NCI-H2196 treated with DMSO at 0.1 percent for 48 hours (cell line): ENCODE data around the gene ZNF331.

Source experiments
- DNase-seq: peaks from one replicate; lab custom pipeline; 2025; ENCODE audit not compliant: unreplicated experiment; lab: John Stamatoyannopoulos, UW

The ZNF331 gene

DNA sequence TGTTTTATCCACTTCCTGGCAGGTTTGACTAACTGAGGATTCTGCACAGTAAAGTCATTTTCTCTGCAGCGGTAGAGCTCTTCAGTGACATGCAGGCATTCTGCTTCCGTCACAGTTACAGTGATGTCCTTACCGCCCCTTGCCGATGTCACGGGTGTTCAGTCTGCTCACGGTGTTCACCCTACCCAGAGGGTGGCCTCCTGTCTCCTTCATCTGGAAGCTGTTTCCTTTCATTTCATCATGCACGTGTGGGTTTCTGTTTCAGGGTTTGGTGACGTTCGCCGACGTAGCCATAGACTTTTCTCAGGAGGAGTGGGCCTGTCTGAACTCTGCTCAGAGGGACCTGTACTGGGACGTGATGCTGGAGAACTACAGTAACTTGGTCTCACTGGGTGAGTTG, 33.4 kb downstream of the ZNF331 start:
- no peak for DNase-seq

DNA sequence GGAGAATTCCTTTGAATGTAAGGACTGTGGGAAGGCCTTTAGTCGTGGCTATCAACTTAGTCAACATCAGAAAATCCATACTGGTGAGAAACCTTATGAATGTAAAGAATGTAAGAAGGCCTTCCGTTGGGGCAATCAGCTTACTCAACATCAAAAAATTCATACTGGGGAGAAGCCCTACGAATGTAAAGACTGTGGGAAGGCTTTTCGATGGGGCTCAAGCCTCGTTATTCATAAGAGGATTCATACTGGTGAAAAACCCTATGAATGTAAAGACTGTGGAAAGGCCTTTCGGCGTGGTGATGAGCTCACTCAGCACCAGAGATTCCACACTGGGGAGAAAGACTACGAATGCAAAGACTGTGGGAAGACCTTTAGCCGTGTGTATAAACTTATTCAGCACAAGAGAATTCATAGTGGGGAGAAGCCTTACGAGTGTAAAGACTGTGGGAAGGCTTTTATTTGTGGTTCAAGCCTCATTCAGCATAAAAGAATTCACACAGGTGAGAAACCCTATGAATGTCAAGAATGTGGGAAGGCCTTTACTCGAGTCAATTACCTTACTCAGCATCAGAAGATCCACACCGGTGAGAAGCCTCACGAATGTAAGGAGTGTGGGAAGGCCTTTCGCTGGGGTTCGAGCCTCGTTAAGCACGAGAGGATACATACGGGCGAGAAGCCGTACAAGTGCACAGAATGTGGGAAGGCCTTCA, 39.2 kb downstream of the ZNF331 start:
- no peak for DNase-seq

DNA sequence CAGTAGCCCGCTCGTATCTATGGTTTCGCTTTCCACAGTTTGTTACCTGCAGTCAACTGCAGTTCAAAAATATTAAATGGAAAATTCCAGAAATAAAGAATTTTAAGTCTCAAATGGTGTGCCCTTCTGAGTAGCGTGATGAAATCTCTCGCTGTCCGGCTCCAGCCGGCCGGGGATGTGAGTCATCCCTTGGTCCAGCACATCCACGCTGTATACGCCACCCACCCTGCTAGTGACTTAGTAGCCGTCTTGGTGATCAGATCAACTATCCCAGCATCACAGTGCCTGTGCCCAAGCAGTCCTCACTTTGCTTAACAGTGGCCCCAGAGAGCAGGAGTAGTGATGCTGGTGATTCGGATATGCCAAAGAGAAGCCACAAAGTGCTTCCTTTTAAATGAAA, 40.0 kb downstream of the ZNF331 start:
- DNase-seq = no peak

DNA sequence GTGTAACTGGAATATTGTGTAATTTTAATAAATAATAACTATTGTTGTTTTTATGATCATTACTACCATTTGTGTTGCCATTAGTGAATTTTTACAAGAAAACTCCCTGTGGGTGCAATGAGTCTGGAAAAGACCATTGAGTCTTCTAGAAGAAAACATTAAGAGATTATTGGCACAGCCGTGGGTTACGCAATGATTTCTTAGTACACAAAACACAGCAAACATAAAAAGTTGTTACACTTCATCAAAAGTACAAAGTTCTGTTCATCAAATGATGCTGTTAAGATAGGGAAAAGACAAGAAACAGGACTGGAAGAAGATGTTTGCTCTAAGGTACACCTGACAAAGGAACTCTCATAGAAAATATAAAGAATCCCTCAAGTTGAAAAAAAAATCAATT, 41.6 kb downstream of the ZNF331 start:
- DNase-seq = no peak

DNA sequence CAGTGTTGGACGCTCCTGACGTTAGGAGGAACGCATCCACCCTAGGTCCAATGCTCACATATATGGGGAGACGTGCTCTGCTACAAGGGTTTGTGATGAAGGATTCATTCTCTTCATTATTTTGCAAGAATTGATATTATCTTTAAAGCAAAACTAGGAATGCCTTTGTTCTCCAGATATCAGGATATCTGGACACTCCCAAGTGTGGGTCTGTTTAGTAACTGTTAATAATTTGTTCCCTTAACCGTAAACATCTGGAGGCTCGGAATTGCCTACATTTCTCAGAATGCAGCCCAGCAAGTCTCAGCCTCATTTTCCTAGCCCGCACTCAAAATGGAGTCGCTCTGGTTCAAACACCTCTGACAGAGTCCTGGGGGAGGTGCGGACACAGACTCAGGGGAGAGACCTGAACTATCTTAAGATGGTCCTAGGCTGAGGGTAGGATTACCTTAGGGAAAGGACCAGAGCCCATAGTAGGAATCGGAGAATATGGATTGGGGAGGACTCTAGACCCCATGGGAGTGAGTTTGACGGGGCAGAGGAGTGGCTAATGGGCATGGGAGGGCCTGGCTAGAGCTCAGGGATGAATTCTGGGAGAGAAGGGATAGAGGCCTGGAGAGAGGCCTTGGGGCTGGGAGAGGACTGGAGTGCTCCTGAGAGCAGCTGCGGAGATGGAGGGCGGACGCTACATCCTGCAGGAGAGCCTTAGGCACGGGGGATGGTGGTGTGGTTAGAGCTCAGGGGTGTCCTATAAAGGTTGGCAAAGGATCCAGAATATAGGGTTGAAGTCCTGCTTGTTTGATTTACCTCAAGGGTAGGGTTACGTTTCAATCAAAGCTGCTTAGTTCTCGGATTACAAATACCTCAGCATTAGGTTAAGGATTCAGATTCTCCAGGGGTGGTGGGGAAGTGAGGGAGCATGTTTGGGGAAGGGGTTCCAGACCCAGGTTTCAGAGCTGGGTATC, 43.2 kb downstream of the ZNF331 start:
- DNase-seq = no peak

DNA sequence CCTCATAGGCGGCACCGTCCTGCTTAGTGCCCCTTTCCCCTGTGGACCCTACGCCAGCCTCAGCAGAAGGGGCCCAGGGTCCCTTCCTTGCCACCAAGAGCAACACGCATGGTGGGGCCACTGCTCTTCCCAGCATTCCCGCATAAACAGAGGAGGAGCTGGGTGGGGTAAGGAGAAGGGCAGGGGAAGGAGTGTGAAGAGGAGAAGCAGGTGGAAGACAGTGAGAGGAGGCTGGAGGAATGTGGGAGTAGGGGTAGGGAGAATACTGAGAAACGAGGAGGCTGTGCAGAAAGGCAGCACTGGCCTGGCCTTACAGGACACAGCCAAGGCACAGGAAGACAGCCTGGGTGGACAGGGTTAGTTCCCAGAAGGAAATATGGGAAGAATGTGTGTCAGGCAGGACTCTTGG, 43.9 kb downstream of the ZNF331 start:
- DNase-seq = no peak

DNA sequence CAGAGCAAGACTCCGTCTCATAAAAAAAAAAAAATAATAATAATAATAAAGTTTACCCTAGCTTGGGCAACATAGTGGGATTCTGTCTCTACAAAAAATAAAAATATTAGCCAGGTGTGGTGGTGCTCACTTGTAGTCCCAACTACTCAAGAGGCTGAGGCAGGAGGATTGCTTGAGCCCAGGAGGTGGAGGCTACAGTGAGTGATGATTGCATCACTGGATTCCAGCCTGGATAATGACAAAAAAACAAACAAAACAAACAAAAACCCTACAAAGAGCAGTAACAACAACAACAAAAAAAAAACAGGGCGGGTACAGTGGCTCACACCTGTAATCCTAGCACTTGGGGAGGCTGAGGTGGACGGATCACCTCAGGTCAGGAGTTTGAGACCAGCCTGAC, 45.2 kb downstream of the ZNF331 start:
- no peak for DNase-seq

DNA sequence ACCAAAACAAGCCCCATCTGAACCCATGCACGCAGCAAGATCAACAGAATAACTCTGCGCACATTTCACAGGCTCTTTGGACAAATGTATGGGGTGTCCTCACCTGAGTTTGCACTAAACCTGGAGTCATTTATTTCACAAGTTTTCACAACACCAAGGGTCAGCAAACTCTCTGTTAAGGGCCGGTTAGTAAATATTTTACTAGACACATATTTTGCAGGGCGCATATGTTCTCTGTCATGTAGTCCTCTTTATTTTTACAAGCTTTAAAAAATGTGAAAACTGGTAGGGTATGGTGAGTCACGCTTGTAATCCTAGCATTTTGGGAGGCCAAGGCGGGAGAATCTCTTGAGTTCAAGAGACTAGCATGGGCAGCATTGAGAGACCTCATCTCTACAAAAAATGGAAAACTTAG, 48.3 kb downstream of the ZNF331 start:
- DNase-seq = no peak

DNA sequence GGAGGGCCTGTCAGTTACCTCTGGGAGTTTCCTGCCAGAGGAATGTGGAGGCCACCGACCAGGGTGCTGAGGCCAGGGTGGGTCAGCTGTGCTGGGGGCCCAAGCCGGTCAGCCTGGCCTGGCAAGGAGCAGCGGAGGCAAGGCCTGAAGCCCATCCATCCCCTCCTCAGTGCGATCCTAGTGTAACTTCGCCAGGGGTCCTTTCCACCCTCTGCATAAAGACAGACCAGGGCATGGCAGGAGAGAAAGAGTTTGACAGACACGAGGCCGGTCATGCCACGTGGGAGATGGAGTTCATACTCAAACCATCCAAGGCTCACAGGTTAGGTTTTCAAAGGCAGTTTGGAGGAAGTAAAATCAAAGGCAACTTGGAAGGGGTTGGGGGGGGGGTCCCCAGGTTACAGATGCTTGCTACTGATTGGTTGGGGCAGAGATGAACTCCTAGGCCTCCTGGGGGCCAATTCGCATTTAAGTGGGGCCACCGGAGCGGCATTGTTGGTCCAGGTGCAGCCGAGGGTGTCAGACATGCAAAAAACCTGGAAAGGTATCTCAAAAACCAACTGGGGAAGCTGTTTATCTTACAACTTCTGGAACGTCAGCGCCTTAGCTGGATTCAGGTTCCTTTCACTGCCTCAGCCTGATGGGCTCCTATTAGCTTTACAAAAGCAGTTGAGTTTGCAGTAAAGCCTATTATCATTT, 57.0 kb downstream of the ZNF331 start:
- DNase-seq = no peak

DNA sequence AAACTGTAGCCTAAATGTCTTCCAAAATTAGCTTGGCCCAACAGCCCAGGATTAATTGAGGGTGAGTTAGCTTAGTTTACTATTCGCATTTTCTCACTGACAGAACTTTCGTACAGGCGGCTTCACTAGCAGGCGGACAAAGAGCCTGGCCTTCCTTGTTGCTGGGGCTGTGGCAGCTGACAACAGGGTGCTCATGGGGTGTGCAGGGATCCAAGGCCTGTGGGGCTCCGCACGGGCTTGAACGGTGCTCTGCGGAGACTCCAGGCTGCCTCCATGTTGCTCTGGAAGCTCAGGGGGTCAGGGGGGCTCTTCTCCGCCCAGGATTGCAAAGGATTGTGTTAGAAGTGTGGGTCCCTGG, 57.5 kb downstream of the ZNF331 start:
- DNase-seq = no peak

DNA sequence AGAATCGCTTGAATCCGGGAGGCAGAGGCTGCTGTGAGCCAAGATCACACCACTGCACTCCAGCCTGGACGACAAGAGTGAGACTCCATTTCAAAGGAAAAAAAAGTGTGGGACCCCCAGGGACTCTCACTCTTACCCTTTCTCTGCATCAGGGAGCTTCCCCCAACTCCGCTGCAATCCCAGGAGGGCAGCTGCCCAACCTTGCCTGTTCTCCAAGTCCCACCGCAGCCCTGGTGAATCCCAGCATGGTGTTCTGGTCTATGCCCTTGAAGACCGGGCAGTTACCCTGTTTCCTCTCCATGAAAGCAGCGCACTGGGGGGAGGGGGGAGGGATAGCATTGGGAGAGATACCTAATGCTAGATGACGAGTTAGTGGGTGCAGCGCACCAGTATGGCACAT, 58.1 kb downstream of the ZNF331 start:
- no peak for DNase-seq

DNA sequence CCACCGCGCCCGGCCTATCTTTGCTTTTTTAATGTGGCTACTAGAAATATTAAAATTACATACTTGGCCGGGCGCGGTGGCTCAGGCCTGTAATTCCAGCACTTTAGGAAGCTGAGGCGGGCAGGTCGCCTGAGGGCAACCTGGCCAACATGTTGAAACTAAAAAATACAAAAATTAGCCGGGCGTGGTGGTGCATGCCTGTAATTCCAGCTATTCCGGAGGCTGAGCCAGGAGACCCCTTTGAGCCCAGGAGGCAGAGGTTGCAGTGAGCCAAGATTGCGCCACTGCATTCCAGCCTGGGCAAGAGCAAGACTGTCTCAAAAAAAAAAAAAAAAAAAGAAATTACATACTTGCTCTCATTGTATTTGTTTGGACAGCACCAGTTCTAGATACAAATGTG, 59.1 kb downstream of the ZNF331 start:
- no peak for DNase-seq

DNA sequence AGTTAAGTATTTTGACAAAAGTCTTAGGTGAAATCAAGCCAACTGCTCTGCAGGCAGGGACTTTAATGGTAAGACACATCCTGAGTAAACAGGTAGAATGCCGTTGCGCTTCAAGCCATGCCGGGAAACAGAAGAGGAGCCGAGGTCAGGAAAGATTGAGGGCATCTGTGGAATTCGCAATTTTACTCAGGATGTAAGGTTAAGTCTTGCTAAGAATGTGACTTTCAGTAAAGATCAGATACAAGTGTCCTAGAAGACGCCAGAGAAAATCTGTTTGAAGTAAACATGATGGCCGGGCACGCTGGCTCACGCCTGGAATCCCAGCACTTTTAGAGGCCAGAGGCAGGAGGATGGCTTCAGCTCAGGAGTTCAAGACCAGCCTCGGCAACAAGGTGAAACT, 60.4 kb downstream of the ZNF331 start:
- DNase-seq = no peak

DNA sequence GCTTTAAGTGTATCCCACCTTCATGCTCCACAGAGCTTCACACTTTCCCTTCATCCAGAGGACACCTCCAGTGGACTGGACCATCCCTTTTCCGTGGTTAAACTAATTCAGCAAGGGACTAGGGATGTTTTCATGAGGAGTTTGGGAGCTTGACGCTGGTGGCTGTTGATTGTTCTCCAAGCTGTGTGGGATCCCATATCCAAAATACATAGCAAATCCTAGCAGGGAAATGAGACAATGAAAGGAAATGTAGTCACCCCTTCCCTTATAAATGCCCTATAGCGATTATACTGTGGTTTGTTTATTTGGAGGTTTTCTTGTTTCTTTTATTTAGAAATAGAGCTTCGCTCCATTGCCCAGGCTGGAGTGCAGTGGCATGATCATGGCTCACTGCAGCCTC, 62.3 kb downstream of the ZNF331 start:
- no peak for DNase-seq

DNA sequence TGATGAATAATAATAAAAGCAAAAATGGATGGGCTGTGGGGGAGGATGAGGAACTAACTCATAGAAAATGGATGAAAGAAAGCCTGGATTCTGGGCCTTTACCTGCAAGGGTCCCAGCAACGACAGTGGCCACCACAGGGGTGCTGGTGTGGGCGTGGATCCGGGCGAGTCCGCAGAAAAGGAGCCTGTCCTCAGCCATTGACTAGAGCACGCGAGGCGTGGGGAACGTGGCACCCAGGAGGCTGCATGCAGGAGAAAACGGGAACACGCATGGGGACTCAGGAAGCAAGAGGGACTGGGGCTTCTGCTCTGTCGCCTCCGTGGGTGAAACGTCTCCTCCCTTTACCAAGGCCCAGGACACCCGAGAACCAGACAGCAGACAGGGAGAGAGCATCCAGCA, 68.1 kb downstream of the ZNF331 start:
- no peak for DNase-seq

DNA sequence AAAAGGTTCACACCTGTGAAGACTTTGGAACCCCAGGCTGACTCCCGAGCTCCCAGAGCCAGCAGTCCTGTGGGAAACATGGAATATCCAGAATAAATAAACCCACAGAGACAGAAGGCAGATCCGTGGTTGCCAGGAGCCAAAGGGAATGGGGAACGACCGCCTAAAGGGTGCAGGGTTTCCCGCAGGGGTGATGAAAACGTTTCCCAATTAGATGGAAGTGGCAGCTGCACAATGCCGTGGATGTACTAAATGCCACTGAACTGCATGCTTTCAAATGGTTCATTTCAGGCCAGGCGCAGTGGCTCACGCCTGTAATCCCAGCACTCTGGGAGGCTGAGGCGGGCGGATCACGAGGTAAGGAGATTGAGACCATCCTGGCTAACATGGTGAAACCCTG, 70.4 kb downstream of the ZNF331 start:
- no peak for DNase-seq

DNA sequence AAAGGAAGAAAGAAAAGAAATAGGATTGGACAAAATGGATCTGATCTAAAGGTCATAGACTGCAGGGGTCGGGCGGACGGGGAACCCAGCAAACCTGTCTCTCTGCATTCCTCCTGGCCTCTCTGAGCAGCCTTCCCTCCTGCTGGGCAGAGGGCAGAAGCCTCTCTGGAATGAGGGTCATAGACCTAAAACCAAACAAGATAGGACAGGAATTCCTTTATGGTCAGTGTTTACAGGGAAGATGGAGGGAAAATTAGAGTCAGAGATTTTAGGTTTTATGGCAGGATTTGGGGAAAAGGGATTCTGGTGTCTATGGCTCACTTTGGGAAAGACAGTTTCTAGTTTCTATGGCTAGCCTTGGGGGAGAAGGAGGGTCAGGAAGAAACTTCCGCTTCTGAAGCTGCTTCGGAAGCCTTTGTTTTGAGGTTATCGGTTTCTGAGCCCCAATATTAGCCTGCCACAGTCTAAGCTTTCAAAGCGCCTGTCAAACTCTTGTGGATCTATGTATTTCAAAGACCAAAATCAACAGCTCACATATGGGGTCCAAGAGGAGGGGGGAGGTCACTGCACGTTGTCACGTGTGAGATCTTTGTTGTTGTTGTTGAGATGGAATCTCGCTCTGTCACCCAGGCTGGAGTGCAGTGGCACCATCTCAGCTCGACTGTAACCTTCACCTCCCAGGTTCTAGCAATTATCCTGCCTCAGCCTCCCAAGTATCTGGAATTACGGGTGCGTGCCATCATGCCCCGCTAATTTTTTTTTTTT, 75.0 kb downstream of the ZNF331 start:
- no peak for DNase-seq

DNA sequence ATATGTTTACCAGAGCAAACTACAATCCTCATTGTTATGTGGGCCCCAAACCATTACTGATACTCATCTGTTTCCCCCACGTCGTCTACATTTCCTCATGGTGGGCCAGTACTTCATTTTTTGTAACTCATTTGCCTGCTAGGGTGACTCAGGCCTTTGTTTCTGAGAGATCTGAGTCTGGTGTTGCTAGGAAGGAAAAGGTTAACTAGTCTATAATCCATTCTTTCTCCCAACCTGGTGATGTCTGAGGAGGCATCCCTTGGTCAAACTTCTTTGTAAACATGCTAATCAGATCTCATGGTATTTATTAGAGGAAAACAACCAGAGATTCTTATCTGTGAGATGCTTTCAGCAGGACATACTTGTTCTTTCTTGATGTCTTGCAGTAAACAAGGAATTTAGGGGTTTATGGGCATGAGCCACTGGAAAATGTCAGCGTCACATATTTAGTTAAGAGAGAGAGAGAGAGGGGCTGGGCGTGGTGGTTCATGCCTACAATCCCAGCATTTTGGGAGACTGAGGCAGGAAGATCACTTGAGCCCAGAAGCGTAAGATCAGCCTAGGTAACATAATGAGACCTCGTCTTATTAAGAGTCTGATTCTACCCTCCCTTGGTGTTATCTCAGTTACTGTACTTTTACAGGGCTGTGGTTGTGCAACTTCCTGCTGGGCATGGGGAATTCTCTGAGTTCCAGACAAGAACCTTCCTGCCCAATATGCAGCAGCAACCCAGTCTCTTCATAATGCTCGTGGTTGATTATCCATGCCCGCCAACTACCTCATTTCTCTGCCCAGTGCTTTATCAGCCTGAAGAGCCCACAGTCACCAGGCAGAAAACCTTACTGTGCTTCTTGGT, 84.2 kb downstream of the ZNF331 start:
- no peak for DNase-seq

DNA sequence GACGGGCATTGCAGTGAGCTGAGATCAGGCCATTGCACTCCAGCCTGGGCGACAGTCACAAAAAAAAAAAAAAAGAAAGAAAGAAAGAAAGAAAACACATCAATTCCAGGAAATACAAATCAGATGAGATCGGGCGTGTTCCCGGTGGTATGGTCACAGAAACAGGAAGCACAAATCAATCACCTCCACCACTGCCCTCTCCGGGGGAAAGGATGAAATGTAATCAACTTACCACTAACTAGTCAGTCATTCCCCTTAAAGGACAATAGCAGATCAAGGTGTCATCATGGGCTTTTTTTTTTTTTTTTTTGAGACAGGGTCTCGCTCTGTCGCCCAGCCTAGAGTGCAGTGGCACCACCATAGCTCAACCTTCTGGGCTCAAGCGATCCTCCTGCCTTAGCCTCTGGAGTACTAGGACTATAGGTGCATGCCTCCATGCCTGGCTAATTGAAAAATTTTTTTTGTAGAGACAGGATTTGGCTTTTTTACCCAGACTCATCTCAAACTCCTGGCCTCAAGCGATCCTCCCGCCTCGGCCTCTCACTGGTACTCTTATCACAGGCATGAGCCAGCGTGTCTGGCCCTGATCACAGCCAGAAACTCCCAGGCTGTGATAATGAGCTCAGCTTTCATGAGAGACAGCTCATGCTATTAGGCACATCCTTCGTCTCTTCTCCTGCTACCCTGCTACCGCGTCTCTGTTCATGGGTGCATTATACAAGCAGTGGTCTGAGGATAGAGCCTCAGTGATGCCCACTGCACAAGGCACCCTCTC, 87.0 kb downstream of the ZNF331 start:
- DNase-seq = no peak
